ENCODE results near the gene LRRC4C. TPM values are rescaled to one million over a fixed set of nuclear protein-coding genes. Genes with fewer than 3 reads are reported as not detected.

LRRC4C gene
- total and polyA plus RNA-seq, 2 donors (not counting 3 experiments of a cell fraction or from before 2014, with no cell fraction given) = not detected

DNA sequence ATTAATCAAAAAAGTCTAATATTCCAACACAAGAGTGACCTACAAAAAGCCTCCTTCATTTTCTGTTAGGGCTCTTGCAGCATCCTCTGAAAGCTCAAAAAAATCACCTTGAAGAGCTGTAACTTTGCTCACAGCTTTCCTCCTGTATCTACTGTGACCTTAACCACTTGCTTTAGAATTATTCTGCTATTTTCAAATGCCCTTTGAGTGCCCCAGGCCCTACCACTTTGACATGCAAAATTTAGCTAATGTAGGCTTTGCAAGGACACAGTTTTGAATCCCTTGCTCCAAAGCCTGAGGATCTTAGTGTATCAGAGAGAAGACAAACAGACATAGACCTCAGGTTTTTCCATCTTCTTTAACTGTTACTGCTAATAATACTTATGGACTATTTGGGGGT is 253.1 kb downstream of the LRRC4C start:
- no peaks in the 10 kb centered on the region for H3K36me3 ChIP-seq (ENCODE audit: control insufficient read depth in 2 of 2, extremely low read depth in 1 of 2, insufficient read depth in 2 of 2, low read length in 2 of 2)

More for the DNA sequence above, 253.1 kb downstream of the LRRC4C start:
- ChIA-PET CTCF (no interaction called here), POLR2A (no interaction called here)
- BruUV-seq (replicated peaks) = no TSS peak
- no peak overlapping the region for H3K27ac ChIP-seq (ENCODE audit: insufficient read depth, low read depth, low read length)
- no peaks in the 10 kb centered on the region for H3K4me1 ChIP-seq (ENCODE audit: control insufficient read depth, extremely low read depth, insufficient read depth, low read length)
- DNase-seq (ENCODE audit: low read depth, low spot score) (no peak), FAIRE-seq (no peak)
- no peak overlapping the region for H2AFZ ChIP-seq (ENCODE audit: low read depth, low read length)
- TF ChIP-seq JUN (IDR thresholded peaks at IDR 0.05; ENCODE audit: borderline replicate concordance, insufficient read depth, insufficient read length, low read depth) (no peak), POLR2A (IDR thresholded peaks at IDR 0.05; ENCODE audit: low read depth, low read length) (no peak), FOS (IDR thresholded peaks at IDR 0.05; ENCODE audit: borderline replicate concordance, insufficient read depth, low read length) (no peak), CTCF (IDR thresholded peaks at IDR 0.05; ENCODE audit: extremely low read depth in 1 of 2, insufficient read depth in 1 of 2, low read depth in 1 of 2, low read length in 2 of 2) (no peak), EZH2 (IDR thresholded peaks at IDR 0.05; ENCODE audit: borderline replicate concordance, low read depth, low read length, severe bottlenecking) (no peak), GATA2 (IDR thresholded peaks at IDR 0.05; ENCODE audit: insufficient read depth, insufficient read length, low read depth, low read length) (no peak), MYC (IDR thresholded peaks at IDR 0.05; ENCODE audit: low read depth, low read length) (no peak), POLR2AphosphoS5 (IDR thresholded peaks at IDR 0.05; ENCODE audit: insufficient read depth, low read depth, low read length) (no peak)
- TF ChIP-seq, protein P1, sequence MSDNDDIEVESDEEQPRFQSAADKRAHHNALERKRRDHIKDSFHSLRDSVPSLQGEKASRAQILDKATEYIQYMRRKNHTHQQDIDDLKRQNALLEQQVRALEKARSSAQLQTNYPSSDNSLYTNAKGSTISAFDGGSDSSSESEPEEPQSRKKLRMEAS (IDR thresholded peaks at IDR 0.05; ENCODE audit: insufficient read depth, insufficient read length) = no peak
- dilution Hi-C loops (cut with MboI; ENCODE audit: extremely low pct_ligation_motif_present, low sequenced_read_pairs) (no loop called here), intact Hi-C loops (cut with micrococcal nuclease) (no loop called here)
- H3K4me2 ChIP-seq (ENCODE audit: insufficient read depth, low read length) = no peak overlapping the region
- no peak overlapping the region for H3K4me3 ChIP-seq (replicated peaks in 1 of 3; ENCODE audit: insufficient read depth in 1 of 3, low read depth in 1 of 3, low read length in 3 of 3)
- no peaks in the 10 kb centered on the region for H4K20me1 ChIP-seq (replicated peaks; ENCODE audit: control insufficient read depth, extremely low read depth, insufficient read depth, low read length)
- no peaks in the 10 kb centered on the region for H3K9me1 ChIP-seq (replicated peaks; ENCODE audit: control insufficient read depth, extremely low read depth, insufficient read depth, low read length)
- no peaks in the 10 kb centered on the region for H3K79me2 ChIP-seq (ENCODE audit: control insufficient read depth, insufficient read depth, low read length)
- H3K9ac ChIP-seq (replicated peaks; ENCODE audit: extremely low read depth, insufficient read depth, low read length) = no peak overlapping the region
- H3K27me3 ChIP-seq (ENCODE audit: control insufficient read depth in 2 of 2, insufficient read depth in 2 of 2, low read length in 2 of 2) = no peaks in the 10 kb centered on the region
- H3K9me3 ChIP-seq (replicated peaks; ENCODE audit: control insufficient read depth, insufficient read depth, low read length) = no peaks in the 10 kb centered on the region

All from endothelial cell of umbilical vein (primary cell).